CD4-positive, alpha-beta T cell treated with Interleukin-17A for 1 hour (primary cell): ENCODE results near the gene SYCP2.

Experiments used
- DNase-seq: peaks from one replicate; pipeline ENCODE4 v3.0.0-alpha.2; 2020

Gene SYCP2

DNA sequence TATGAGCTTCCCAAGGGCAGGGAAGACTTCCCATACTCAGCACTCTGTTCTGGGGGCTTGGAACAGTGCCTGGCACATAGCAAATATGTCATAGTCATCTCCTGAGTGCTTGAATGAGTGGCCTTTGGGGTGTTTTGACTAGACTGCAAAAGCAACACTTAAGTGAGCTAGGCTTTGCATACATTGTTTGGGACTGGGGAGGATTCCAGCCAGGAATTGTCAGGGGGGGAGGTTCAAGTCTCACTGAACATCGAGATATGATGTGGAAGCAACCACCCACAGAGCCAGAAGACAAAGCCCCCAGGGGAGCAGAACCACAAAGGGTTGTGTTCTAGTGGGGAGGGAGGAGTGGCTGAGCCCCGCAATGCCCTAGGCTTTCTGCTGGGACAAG lies 98.4 kb downstream of the SYCP2 start:
- DNase-seq = no peak

DNA sequence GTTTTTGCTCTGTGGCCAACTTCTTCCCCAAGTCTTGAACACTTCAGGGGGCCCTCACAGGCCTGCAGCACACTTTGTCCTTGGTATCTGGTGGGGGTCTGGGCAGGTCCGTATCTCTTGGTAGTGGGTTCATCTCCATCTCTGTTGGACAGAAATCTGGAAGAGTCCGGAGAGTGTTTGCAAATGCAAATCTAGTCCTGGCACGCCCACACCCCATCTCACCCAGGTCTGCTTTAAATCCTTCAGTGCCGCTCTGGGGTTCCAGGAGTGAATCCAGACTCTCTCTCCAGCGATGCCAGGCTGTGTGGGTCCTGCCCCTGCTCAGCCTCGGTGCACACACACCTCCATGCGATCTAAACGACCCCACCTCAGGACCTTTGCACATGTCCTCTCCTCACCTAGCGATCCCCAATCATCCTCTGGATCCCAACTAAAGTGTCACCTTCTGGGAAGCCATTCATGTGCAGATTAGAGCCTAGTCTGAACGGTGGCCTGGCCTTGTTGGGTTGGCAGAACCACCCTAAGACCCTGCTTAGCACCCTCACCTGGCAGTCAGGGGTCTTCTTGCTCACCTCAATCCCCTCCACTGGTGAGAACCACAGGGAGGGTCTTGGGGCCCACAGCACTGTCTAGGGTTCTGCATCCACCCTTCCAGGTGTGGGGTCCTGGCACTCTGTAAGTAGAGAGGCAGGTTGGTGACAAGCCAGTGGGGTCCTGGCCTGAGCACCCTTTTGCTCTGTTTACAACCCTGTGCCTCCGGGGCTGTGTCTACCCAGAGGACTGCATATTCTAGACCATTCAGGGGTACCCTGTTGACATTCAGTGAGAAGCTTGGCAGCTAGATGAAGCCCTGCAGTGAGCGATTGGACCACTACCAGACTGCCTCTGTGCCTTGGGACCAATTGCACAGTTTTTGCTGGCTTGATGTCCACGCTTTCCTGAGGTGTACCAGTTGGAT lies 100.8 kb downstream of the SYCP2 start:
- no peak for DNase-seq

DNA sequence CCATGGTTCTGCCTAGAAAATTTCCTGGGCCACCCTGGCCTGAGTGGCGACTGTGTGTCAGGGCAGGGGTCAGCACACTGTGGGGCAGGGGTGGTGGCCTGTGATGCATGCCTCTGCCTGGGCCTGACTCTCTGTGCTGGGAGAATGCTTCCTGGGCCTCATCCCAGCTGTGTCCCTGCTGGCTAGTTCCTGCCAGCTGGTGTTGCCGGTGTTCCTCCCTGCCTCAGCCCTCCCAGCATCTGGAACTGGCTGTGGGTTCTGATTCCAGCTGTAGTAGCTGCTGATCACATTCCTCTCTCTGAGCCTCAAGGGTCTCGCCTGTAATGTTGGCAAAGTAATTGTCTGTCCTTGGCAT lies 101.5 kb downstream of the SYCP2 start:
- DNase-seq = no peak

DNA sequence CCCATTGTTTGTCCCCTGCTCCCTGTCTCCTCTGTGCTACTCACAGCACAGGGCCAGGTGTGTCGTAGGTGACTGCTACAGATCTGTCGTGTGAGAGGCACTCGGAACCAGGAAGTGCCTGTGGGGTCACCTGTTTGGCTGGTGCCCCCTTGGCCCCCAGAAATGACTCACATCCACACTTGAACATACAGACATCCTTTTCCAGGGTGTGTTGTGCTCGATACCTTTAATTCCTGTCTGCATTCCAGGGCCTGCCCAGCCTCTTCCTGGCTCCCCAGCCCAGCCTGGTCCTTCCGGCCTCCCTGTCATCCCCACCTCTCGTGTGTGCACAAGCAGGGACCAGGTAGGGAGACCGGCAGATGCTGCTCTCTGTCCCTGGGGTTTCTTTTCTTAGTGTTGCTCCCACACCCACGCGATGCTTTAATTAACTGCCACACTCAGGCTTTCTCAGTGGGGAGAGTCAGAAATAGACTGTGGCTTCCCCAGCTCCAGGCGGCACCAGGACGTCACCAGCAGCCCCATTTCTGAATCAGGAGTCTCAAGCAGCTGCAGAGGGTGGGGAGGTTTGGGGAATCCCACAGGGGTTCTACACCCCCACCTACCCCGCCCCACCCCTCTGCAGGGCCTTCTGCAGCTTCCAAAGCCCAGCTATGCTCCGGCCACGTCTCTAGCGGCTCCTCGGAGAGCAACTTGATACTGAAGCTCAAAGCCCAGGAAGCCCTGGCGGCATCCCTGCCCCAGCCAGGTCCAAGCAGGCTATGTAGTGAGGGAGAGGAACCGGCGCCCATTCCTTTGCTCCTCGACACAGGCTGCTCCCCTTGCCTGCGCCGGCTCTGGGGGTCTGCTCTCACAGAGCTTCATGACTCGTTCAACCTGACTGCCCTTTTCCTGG lies 102.2 kb downstream of the SYCP2 start:
- DNase-seq = no peak

DNA sequence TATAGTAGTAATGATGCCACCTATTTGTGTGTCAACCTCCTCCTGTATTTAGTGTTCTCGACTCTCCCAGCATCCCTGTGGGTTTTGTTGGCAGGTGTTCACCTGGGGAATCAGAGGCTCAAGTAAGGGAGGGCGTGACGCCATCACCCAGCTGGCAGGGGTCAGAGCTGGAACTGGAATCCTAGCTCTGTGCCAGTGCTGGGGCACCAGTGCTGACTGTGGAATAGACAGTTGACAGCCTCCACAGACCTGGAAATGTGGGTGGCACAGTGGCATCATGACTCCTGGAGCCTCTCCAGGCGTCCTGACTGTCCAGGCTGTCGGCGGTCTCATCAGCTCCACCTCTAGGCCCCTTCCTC lies 102.8 kb downstream of the SYCP2 start:
- DNase-seq = no peak

DNA sequence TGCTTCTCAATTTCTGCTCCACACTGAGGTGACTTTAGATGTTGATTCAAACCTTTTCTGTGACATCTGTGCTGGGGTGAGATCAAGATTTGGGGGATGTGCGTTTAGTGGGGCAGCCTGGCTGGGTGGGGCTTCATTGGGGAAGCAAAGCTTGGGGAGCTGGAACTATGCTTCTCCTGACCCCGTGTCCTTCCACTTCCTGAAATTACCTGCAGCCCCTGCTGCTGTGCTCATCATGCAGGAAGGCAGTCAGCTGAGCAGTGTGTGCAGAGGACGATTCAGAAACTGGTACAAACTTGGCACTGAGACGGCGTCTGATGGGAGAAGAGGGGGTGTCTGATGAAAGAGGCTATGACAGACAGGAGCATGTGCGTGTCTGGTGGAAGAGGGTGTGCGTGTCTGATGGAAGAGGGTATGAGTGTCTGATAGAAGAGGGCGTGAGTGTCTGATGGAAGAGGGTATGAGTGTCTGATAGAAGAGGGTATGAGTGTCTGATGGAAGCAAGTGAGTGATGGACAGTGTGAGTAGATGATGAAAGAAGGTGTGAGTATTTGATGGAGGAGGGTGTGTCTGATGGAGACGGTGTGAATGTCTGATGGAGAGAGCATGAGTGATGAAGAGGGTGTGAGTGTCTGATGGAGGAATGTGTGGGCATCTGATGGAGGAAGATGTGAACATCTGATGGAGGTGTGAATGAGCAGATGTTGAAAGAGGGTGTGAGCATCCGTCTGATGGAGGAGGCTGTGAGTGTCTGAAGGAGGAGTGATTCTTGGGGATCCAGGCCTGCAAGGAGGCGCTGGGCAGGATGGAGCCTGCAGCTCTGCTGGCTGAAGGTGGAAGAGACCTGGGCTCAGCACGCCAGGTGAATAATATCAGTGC lies 103.4 kb downstream of the SYCP2 start:
- no peak for DNase-seq

DNA sequence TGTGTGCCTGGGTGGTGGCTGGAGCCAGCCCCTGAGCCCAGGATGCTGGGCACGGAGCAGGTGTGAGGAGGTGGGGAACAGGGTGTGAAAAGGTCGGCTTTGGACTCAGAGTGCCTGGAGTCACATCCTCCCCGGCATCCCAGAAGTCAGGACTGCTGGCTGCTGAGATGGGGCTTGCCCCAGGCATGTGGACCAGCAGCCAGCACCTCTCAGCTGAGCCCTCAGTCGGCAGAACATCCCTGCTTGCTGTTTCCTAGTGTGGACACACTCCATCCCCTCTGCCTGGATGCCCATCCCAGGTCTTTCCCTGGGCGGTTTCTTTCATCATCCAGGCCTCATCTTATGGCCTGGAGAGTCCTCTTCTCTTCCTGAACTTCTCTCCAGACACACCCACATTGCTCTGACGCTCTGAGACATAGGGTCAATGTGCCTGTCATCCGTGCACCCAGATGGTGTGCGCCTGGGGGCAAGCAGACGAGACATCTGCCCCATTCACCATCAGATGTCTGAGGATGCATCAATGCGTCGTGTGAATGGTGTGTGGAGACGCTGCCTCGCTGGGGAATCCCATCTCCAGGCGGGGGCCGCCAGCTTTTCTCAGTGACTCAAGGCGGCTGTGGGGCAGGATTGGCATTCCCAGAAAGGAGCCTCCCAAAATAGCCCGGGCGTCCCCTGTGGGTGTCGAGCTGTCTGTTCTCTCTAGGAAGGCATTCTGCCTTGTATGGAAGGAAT lies 104.2 kb downstream of the SYCP2 start:
- no peak for DNase-seq

DNA sequence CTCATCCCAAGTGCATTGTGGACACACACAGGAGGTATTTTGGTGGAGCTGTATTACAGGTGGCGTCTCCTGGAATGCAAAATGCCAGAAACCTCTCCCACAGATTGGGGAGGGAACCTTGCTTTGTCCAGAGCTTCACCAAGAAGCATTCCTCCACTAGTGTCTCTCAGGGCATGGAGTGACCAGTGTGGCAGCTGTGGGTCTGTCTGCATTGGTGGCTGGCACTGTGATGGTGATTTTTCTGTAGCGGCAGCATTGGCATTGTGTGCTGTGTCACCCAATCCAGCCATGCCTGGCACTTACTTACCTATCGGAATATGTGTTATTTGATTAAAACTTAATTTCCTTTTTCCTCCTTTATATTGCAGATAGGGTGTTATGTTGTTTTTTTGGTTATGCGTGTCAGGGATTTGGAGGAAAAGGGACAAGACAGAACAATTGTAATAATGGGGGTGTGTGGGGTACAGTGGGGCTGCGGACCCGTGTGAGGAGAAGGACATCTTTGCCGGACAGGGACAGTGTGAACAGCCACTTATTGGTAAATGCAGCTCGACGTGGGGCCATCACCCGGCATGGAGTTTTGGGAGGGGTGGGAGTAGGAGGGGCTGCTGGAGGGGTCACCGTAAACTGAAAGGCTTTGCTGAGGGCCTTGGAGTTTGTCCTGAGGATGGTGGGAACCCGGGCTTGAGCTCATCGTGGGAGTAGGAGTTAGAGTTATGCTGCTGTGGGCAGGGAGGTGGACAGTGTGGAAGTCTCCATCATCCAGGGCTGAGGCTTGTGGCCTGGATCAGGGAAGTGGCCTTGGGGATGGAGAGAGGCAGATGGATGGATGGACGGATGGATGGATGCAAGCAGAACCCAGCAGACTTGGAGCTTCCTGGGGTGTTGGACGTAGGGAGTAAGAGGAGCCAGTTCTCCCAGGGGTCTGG lies 105.0 kb downstream of the SYCP2 start:
- DNase-seq = no peak

DNA sequence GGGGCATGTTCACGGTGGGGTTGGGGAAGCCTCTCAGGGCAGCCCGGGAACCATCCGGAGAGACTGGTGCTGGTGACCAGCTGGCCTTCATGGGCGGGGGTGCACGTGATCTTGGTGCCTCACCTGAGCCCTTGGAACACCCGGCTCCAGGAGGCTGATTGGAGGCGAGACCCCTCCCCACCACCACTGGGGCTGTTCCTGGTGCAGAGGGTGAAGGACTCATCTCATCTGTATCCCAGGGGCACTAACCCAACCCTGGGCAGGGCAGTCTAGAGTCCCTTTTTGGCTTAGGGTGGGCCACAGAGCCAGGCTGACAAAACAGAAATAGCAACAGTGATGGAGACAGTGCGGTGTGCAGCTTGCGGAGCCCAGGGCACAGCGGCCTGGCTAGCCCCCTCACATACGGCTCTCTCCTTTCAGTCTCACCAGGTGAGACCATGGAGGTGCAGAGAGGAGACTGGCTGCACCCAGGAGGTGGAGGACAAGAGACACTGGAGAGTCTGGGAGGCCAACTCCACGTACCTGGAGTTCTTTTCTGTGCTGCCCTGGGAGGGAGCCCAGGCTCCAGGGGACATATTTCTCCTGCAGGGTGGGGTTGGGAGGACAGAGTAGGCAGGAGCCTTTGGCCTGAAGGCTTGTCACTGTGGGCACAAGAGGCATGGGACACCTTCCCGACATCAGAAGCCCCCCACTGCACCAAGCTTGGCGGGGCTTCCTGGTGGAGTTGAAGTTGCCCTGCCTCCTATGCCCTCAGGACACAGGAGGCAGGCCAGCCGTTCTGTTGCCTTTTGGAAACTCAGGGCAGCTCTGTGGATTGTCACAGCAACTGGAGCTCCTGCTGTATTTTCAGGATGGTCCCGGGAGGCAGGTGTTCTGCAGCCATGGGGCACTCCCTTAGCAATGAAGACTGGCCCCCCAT lies 106.0 kb downstream of the SYCP2 start:
- no peak for DNase-seq

DNA sequence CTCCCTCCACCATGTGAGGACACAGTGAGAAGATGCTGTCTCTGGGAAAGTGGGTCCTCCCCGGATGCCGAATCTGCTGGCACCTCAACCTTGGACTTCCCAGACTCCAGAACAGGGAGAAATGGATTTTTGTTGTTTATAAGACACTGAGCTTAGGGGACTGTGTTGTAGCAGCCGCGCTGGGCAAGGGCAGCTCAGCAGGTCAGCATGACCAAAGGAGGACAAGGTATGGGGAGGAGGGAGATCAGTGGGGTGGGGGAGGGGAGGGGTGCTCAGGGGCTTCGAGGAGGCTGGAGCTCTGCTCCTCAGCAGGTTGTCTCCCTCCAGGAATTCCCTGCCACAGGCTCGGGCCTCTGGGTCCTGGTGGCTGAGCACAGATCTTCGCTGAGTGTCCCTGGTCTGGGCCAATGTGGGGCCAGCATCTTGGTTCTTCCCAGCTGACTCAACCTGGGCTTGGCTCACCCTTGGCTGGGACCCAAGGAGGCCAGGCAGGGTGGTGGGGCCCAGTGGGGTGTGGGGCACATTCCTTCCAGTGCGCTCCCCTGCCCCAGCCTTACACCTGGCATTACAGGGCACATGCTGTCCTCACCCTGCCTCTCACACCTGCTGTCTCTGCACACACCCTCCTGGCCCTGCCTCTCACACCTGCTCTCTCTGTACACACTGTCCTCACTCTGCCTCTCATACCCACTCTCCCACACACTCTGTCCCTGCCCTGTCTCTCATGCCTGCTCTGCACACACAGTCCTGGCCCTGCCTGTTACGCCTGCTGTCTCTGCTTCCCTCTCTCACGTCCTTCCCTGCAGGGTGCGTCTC lies 107.3 kb downstream of the SYCP2 start:
- no peak for DNase-seq

DNA sequence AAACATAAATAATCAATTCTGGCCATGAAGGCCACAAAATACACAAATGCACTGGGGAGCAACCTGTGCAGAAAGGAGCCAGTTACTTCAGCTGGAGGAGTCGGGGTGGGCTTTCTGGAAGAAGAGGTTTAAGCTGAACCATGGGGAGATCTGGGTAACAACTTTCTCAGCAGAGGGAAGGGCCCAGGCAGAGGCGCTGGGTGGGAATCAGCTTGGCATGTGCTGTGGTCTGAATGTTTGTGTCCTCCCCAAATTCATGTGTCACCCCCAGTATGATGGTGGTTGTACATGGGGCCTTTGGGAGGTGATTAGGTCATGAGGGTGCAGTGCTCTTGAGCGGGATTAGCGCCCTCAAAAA lies 107.9 kb downstream of the SYCP2 start:
- no peak for DNase-seq

DNA sequence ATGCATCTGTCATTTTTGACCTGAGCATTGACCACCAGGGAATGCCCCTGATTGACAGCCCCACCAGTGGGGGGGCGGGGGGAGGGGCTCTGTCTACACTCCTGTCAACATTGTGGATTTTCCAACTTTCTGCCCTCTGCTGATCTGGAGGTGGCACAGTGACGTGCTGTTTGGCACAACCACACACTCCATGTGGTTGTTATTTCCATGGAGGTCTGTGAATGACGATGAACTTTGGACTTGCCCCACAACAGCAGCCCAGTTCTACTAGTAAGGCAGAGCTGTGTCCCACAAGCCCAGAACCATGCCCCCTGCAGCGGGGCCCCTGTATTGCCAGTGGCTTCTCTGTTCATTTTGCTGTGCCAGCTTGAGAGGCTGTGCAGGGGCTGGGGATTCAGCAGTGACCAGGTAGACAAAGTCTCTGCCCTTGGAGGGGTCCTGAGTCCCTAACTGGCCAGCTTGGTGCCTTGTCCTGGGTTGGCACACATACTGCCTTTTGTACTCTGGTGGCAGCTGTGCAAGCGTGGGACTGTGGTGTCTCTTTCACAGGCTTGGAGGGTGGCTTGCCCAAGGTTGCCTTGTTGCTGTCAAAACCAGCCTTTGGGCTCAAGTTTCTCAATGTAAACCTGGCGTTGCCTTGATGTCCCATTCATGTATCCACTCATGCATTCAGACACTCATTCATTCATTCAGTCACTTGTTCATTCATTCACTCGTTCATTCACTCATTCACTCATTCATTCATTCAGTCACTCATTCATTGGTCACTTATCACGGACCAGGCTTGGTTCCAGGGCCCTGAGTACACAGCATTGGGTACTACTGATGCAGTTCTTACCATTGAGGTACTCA lies 108.5 kb downstream of the SYCP2 start:
- no peak for DNase-seq

DNA sequence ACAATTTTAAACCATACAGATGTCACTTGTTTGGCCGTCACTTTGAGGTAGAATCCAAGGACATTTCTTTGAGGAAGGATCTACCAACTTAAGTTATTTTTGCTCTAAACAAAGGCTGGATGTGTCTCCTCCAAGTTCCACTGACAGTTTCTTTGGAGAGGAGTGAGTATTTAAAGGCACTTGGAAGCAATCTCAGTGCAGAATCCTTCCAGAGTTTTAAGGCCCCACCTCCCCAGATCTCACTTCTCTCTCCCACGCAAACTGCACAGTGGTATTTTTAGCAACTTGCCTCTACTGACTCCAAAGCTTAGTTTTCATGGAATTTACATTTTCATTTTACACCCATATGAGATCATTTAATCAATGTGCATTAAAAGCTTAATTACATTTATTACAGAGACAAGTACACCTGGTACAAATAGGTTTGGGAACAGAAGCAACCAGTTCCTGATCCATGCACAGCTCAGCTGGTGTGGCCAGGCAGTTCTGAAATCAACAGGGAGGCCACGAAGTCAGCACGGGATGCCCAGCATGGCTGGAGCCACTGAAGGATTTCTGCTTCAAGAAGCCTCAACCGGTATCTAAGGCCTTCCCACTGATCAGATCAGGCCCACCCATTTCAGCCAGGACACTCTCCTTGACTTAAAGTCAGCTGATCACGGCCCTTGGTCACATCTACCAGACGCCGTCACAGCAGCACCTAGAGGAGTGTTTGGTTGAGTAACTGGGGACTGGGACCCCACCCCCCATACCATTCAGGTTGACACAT lies 109.8 kb downstream of the SYCP2 start:
- no peak for DNase-seq

DNA sequence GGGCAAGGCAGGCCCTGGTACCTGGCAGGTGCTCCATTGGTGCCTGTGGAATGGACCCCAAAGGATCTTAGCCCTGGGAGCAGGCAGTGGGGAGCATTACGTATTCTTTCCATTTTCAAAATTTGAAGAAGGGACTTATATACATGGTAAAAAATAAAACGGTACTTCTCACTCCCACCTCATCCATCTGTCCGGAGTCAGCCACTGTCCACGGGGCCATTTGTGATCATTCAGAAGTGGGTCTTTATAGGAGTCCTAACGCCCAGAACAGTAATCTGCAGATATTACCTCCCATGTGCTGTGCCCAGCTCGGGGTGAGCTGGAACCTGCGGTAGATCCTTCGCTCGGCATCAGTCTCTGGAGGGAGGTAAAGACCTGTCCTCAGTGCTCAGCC lies 110.4 kb downstream of the SYCP2 start:
- no peak for DNase-seq

DNA sequence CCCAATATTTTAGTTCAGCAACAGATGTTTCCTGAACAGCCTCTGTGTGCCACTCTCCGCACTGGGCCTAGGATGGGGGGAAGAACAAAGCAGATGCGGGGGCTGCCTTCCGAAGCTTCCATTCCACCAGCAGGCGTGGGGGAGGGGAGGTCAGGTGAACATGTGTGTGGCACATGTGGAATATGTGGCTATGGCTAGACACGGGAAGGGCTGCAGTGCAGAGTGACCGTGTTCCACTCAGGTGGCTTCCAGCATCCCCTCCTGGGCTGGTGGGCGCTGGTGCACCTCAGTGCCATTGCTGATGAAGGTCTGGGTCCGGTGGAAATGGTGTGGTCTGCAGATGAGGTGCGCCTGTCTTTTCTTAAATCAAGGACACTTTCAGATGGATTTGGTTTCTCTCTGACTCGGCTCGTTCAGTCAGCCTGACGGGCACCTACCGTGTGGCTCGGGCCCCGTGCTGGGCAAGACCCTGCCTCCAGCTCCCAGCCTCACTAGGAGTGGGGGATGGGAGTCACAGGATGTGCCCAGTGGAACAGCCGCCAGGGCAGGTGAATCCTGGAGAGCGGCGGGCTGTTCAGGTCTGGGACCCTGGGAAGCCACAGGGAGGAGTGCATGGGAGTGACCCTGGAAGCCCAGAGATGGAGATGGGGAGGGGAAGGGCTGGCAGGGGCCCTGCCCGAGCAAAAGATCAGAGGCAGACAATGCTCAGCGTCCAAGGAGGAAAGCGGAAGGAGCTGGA lies 111.0 kb downstream of the SYCP2 start:
- DNase-seq = no peak

DNA sequence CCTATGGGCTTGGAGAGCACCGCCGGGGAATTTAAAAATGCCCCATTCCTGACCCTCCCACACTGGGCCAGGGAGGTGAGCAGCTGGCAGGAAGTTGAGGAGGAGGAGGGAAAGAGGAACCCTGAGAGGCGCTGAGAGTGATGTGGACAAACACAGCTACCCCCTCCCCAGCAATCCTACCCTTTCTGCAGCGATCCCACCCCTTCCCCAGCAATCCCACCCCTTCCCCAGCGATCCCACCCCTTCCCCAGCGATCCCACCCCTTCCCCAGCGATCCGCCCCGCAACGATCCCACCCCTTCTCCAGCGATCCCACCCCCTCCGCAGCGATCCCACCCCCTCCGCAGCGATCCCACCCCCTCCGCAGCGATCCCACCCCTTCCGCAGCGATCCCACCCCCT lies 111.6 kb downstream of the SYCP2 start:
- DNase-seq = no peak

DNA sequence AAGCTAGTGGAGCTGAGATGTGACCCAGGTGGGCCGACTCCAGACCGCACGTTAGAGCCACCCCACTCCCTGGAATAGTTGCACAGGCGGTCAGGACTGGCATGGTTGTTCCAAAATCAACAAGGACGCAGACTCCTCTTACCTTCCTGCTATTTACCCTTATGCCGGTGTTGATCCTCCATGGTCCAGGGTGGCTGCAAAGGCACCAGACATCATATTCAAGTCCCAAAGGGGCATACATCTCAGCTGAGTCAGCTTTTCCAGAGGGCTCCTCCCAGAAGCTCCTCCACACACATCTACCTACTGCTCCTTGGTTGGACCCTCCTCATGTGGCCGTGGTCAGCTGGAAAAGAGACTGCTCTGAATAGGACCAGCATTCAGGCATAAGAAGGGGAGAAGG lies 112.2 kb downstream of the SYCP2 start:
- no peak for DNase-seq
